ENCODE measurements around the gene CDH2.
A peak's percentile ranks its signal among the peaks of the same experiment; 100 is the strongest.

The CDH2 gene

DNA sequence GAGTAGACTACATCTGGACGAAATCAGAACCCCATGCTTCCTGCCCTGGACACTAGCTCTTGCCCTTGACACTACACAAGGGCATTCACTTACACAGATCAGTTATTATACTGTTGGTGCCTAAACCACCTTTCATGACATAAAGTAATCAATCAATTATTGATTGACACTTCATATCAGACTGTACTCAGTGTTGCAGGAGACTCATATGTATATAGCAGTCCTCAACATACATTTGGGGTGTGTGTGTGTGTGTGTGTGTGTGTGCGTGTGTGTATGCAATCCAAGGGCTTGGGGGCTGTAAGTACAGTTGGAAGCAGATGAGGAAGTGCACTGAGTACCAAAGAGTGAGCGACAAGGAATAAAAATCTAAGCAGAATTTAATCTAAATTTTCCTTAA is 5.1 kb downstream of the CDH2 start:
- TF ChIP-seq, protein P1, sequence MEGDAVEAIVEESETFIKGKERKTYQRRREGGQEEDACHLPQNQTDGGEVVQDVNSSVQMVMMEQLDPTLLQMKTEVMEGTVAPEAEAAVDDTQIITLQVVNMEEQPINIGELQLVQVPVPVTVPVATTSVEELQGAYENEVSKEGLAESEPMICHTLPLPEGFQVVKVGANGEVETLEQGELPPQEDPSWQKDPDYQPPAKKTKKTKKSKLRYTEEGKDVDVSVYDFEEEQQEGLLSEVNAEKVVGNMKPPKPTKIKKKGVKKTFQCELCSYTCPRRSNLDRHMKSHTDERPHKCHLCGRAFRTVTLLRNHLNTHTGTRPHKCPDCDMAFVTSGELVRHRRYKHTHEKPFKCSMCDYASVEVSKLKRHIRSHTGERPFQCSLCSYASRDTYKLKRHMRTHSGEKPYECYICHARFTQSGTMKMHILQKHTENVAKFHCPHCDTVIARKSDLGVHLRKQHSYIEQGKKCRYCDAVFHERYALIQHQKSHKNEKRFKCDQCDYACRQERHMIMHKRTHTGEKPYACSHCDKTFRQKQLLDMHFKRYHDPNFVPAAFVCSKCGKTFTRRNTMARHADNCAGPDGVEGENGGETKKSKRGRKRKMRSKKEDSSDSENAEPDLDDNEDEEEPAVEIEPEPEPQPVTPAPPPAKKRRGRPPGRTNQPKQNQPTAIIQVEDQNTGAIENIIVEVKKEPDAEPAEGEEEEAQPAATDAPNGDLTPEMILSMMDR (conservative IDR thresholded peaks at IDR 0.05; ENCODE audit: control insufficient read depth, insufficient read depth, low read depth, low read length), result no peak
- no peak overlapping the region for H3K4me3 ChIP-seq (ENCODE audit: control insufficient read depth, low read depth, low read length)
- no peak for DNase-seq (ENCODE audit: low read depth)

DNA sequence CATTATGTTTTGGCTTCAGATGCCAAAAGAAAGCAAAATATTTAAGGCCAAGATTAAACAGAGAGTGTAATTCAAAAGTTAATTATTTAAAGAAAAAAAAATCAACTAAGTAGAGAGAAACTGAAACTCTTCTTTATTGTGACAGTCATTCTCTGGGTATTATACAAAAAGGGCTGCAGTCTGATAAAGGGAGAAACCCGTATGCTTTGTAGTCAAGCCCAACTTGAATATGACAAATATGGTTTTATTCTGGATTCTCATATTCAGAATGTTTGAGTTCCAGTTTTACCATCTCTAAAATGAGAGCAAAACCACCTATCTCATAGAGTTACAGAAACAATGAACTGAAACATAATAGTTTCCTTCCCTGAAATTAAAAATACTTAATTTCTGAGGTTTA is 8.2 kb downstream of the CDH2 start:
- DNase-seq (ENCODE audit: low read depth), result no peak
- TF ChIP-seq, protein P1 (conservative IDR thresholded peaks at IDR 0.05; ENCODE audit: control insufficient read depth, insufficient read depth, low read depth, low read length), result no peak

DNA sequence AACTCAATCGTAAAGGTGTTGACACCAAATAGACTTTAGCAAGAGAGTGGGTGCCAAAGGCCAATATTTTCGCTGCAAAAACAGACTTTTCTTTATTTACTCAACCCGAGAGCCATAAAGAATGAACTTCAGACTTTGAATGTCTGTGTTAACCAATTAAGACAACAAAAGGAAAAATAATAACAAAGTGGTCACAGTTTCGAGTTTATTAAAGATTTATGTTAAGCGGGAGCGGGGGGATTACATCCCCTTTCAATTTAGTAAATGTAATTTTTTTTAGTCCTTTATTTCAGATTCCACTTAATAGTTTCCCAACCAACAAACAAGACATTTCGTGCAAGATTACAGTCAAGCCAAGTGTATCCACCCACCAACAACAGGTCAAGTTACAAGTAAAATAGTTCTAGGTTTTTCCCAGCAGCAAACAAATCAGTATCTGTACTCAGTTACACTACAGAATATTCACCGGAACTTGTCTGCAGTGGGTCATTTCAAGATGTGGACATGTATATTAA is 9.0 kb downstream of the CDH2 start:
- no peak overlapping the region for H3K4me3 ChIP-seq (ENCODE audit: control insufficient read depth, low read depth, low read length)
- DNase-seq (ENCODE audit: low read depth), result no peak
- TF ChIP-seq, protein P1 (conservative IDR thresholded peaks at IDR 0.05; ENCODE audit: control insufficient read depth, insufficient read depth, low read depth, low read length), result no peak

More for the DNA sequence above, 8.2 kb downstream of the CDH2 start:
- H3K4me3 ChIP-seq (ENCODE audit: control insufficient read depth, low read depth, low read length), result no peak overlapping the region

DNA sequence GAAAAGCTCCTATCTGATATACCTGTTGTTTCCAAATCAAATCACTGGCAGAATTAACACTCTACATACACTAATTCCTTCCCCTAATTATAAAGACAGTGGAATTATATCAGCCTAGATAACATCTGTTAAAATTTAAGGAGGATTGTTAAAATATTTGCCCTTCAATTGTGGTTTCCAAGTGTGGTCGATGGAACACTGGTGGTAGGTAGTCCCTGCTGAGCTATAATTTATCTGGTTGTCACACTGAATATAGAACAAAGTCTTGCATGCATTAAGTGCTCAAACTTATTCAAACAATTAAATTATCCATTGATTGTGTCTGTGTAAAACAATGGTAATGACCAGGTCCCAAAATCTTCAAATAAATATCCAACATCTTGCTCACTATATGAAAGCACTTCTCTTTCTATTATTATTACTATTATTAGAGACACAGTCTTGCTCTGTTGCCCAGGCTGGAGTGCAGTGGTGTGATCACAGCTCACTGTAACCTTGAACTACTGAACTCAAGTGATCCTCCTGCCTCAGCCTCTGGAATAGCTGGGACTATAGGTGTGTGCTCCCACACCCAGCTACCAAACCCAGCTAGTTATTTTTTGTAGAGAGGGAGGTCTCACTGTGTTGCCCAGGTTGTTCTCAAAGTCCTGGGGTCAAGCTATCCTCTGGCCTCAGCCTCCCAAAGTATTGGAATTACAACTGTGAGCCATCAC is 12.0 kb downstream of the CDH2 start:
- TF ChIP-seq, protein P1 (conservative IDR thresholded peaks at IDR 0.05; ENCODE audit: control insufficient read depth, insufficient read depth, low read depth, low read length), result no peak
- H3K4me3 ChIP-seq (ENCODE audit: control insufficient read depth, low read depth, low read length), result no peak overlapping the region

DNA sequence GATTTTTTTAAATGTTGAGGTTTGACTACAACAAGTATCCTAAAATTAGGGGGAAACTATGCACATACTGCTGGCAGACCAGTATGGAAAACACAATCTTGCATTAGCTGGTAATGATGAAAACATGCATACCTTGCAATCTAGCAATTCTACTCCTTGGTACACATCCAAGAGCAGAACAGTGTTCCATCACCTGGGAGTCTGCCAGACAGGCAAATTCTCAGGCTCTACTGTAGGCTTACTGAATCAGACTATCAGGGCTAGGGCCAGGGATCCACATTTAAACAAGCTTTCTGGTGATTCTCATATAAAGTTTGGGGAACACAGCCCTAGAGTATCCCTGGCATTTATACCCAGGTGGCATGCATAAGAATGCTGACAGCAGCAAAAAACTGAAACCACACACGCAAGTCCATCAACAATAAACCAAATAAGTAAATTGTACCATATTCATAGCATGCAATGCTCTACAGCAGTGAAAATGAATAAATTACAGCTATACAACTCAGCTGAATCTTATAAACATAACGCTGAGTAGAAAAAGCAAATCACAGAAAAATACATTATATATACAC is 13.6 kb downstream of the CDH2 start:
- DNase-seq (ENCODE audit: low read depth), result peak; percentile 72
- TF ChIP-seq, protein P1 (conservative IDR thresholded peaks at IDR 0.05; ENCODE audit: control insufficient read depth, insufficient read depth, low read depth, low read length), result no peak
- no peak overlapping the region for H3K4me3 ChIP-seq (ENCODE audit: control insufficient read depth, low read depth, low read length)

More for the DNA sequence above, 12.0 kb downstream of the CDH2 start:
- no peak for DNase-seq (ENCODE audit: low read depth)

DNA sequence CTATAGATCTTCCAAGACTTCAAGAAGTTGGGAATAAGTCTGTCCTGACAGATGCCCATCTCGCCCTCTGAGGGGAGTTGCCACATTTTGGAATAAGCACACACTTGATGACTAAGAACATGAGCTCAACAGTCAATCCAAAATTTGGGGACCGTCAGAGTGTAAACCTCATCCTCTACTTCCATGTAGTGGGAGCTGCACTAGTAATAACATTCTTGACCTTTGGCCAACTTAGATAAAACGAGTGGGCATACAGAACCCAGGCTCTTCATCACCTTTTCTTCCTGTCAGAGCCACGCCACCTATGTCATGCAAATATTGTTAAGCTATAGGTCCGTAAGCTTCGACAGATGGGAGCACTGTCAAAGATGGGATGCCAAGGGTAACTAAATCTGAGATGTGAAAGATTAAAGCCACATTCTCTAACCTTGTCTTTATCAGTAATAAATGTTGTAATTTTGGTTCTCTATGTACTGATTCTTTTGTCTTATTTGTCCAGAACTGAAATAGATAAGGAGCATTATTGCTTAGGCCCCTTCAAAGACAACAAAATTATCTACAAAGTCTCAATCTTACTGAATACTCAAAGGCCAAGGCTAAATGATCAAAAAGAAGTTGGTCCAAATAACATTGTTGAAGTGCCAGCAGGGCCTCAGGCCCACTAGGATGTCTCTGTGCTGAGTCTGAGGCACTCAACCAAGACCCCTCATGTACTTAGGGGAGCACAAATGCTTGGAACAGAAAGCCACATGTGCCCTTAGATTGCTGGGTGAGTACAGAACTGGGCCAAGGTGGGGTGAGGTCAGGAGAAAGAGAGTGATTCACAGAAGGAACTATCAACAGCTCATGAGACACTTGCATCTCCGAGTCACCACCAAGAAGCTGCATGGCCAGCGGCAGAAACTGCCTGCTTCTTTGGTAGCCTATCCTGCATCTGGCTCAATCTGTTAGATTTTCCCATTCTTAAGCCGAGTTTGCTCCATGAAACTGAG is 15.0 kb downstream of the CDH2 start:
- peak; percentile 76 for DNase-seq (ENCODE audit: low read depth)
- no peak overlapping the region for H3K4me3 ChIP-seq (ENCODE audit: control insufficient read depth, low read depth, low read length)
- TF ChIP-seq, protein P1 (conservative IDR thresholded peaks at IDR 0.05; ENCODE audit: control insufficient read depth, insufficient read depth, low read depth, low read length), result no peak
